Cerebellar nuclear complex (tissue), 1 donor: ENCODE data around the gene MRPL21.
"Not testable (repeated sequence)": the region's sequence is repeated elsewhere in the genome, so short reads cannot be mapped to it uniquely, and the experiment has no call there.

ENCODE experiments used
- DNase-seq, 2 experiments: peaks; one replicate each; lab custom pipeline; 2025; lab: John Stamatoyannopoulos, UW

Gene MRPL21

DNA sequence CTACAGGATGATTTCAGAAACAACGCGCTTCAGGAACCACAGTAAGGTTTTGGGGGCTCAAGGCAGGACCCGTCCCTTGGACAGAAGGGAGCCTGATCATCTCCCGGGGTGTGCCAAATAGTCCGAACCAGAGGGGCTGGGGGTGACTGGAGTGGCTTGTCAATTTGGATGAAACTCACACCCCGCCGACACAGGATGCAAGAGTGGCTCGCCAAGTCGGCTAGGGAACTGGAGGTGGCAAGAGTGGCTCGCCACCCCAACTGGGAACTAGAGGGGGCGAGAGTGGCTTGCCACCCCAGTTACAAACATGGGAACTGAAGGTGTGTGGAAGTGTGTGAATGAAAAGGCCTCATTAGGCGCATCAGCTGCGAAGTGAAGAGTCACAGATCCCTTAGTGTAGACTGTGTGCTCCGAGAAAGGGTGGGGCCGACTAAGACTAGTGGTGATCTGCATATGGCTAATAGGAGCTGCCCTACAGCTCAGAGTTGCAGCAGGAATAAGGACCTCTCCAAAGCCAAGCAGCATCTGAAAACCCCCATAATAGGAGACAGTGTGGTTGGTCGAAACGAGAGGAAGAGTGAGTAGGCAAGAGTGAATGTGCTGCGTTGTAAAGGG, 35.3 kb downstream of the MRPL21 start:
- DNase-seq = no peak

DNA sequence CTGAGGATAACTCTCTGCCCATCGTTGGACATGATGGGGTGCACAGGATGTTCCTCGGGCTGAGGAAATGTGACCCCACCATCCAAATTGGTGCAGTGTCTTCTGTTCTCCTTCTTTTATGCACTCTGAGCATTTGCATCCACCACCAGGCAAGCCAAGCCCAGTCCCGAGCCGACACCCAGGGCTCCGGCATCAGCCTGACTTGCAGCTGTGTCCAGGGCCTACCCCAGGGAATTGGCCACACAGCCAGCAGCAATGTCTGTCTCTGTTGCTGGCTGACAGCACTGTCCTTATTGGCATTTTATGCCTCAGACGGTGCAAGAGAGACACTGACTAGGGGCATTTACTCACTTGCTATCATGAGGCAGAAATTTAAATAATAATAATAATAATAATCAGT, 36.6 kb downstream of the MRPL21 start:
- no peak for DNase-seq

DNA sequence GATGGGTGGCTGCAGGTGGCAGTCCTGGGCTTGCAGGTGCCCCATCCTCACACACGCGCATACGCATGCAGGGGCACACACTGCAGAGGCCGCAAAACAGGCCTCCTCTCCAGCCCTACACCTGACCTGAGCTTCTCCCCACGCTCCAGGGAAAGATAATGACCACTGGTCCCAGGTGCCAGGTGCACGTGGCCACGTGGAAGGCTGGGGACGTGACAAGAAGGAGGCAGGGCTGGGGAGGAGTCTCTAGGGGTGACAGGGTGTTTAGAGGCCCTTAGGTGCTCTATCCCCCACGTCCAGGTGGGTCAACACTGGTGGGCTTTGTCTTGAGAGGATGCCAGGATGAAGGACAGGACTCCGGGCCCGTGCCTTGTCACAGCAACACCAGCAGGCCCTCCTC, 38.4 kb downstream of the MRPL21 start:
- DNase-seq = no peak

DNA sequence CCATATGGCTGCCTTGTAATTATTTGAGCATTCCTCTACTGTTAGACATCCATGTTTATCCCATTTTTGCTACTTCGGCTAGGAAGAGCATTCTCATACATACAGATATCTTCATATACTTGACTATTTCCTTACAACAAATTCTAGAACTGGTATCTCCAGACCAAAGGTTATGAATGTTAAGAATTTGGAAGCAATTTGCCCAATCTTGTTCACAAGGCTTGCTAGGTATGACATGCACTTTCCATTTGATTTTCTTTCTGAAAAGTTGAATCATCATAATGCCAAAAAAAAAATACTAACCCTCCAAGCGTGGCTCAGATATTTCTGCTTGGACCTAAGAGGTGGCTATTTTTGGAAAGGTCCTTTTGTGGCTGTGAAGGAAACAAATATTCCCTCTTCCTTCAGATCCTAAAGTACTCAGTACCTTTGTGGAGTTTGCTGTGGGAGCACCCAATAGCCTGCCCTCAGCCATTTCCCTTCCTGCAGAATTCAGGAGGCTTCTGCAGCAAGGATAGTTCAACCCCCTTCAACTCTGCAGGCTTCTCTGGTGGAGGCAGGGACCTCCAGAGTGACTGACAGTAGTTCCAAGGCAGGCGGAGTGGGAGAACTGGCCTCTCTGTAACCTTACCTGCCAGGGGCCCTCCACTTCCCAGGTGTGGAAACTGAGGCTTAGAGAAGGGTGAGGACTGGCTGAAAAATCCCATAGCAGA, 39.9 kb downstream of the MRPL21 start:
- no peak for DNase-seq

DNA sequence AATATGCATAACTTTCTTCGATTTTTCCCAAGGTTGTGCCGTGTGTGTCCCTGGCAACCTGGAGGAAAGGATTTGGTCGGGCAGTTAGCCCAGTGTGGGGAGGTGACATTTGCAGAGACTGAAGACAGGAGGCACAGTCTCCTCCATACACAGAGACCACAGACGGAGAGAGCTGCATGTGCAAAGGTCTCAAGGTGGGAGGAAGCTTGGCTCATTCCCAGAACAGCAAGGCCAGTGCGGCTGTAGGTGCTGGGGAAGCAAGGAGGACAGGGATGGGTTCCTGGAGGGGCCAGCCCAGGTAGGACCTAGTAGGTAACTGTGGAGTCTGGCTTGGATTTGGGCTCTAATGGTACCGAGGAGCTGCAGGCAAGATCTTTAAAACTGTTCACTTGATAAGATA, 41.2 kb downstream of the MRPL21 start:
- no peak for DNase-seq

DNA sequence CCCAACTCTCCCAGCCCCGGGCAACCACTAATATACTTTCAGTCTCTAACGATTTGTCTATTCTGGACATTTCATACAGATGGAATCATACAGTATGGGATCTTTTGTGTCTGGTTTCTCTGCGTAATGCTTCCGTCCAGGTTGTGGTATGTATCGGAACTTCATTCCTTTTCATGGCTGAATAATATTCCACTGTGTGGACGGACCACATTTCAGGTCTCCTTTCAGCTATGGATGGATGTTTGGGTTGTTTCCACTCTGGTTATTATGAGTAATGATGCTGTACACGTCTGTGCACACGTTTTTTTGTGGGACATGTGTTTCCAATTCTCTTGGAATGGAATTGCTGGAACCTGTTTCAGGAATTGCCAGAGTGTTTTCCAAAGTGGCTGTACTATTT, 44.5 kb downstream of the MRPL21 start:
- no peak for DNase-seq

DNA sequence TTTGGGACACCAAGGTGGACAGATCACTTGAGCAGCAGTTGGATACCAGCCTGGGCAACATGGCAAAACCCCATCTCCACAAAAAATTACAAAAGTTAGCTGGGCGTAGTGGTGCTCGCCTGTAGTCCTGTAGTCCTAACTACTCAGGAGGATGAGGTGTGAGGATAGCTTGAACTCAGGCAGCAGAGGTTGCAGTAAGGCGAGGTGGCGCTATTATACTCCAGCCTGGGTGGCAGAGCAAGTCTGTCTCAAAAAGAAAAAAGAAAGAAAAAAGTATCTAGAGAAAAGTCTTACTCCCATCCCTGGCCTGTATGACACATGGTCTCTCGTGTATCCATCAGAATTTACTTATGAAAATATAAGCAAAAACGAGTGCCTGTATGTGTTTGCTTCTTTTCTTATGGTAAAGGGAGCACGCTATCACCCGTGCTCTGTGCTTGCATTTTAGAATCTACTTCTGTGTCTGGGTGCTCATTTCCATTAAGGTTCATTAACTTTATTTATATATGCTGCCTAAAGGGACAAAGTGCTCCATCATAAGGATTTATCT, 46.5 kb downstream of the MRPL21 start:
- DNase-seq = no peak

DNA sequence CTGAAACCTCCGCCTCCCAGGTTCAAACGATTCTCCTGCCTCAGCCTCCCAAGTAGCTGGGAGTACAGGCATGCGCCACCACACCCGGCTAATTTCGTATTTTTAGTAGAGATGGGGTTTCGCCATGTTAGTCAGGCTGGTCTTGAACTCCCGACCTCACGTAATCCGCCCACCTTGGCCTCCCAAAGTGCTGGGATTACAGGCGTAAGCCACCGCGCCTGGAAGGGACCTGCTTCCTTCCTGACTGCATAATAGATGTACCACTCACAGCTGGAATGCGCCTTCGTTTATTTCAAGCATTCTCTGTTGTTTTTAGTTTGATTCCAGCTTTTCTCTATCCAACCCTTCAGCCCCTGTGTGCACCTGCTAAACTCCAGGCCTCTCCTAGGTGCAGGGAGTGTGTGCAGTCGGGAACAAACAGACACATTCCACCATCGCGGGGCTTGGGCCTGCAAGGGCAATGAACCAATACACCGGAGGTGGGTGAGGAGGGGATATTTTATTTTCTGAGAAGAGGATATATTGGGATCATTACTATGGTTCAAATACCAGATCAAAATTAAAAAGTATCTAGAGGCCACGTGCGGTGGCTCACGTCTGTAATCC, 47.1 kb downstream of the MRPL21 start:
- not testable (repeated sequence) for DNase-seq

DNA sequence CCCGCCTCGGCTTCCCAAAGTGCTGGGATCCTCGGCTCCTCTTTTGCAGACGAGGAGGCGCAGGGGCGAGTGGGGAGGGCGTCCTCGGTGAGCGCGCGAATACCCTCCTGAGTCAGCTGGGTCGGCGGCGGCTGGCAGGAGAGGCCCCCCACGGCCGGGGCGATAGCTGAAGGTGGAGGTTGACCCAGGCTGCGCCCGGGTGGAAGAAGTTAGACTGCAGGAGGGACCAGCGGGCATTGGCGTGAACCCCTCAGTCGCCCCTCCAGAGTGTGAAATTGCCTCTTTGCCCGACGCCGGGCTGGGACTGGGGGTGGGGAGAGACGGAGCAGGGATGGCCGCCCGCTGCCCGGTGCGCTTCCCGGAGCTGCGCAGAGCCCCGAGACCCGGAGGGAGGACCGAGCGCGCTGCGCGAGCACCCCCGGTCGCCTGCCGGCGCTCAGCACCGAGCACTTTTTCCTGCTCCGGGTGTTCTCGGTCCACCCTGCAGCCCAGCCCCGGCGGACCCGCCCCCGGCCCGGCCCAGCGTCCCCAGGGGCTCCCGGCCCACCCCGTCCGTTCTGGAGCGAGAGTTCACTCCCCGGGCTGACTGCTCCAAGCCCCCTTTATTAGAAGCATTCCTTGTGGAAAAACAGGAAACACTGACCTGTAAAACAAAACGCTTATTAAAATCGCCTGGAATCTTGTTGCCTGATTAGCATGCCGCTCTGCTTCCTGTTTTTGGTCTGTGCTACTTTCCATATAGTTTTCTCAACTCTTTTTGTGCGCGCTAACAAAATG, 48.2 kb downstream of the MRPL21 start:
- DNase-seq = no peak

DNA sequence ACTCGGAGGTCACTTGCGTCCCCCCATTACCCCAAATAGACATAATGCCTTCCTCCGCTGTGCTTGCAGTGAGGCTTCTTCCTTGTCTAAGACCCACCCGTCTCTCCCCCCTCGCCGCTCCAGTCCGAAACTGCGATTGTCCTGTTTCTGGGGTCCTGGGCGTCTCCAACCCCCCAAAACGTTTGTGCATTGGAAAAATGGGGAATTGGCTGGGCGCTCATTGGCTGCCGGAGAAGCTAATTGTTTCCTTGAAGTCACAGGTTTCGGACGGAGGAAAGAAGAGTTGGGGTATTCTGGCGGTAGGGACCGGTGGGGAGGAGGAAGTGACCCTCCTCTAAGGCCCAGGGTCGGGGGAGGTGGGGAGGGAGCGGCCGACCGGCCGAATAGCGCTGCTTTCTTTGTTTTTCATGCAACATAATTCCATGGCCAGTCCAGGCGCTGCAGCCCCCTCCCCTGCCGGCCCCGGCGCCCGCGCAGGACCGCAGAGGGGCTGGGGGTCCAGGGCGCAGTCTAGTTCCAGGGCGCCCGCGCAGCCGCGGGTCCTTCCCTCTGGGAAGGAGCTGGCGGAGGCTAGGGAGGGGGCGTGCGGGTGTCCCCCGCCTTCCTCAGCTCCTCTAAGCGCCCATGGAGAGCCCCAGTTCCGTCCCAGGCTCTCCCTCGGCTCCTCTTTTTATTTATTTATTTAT, 49.2 kb downstream of the MRPL21 start:
- no peak for DNase-seq

DNA sequence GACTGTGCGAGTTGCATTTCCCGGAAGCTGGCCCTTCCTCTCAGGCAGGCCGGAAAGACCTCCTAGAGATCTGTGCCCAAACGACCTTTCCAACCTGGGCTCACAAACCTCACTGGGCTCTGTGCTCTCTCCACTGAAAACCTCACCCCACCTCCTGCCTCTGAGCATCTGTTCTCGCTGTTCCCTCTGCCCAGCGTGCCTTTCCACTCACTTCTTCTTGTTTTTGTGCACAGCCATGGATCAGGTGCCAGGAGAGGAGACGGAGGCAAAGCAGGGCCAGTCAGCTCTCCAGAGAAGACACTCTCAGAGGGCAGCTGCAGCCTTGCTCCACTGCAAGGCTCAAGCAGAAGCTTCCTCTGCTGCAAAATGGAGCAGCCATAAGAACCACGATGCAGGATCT, 51.0 kb downstream of the MRPL21 start:
- no peak for DNase-seq

DNA sequence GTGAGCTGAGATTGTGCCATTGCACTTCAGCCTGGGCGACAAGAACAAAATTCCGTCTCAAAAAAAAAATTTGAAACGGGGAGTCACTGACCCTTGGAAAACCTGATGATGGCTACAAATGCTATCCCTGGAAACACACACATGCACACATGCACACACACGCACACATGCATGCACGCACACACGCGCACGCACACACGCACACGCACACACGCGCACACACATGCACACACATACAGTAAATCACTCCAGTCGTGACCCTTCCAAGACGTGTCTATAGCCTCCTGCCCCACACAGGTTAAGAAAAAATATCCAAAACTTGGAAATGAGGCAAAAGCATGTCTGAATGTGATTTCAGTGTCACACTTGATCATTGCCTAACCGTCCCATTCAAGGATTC, 55.2 kb downstream of the MRPL21 start:
- no peak for DNase-seq

DNA sequence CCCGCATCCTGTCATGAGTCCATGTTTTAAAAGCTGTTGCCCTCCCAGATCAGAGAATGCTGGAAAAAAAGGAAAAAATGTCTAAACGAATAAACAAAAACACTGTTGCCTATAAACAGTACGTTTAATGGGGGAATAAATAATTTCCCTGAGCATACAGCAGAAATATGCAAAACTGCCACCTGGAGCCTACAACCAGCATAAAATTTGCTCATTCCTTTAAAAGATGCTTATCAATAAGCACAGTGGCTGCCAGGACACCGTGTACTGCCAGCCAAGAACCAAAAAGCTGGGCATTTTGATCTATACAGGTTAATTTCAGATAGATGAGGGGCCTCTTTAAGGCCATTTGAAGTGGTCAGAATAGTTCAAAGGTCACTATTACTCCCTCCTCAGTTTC, 56.2 kb downstream of the MRPL21 start:
- no peak for DNase-seq

DNA sequence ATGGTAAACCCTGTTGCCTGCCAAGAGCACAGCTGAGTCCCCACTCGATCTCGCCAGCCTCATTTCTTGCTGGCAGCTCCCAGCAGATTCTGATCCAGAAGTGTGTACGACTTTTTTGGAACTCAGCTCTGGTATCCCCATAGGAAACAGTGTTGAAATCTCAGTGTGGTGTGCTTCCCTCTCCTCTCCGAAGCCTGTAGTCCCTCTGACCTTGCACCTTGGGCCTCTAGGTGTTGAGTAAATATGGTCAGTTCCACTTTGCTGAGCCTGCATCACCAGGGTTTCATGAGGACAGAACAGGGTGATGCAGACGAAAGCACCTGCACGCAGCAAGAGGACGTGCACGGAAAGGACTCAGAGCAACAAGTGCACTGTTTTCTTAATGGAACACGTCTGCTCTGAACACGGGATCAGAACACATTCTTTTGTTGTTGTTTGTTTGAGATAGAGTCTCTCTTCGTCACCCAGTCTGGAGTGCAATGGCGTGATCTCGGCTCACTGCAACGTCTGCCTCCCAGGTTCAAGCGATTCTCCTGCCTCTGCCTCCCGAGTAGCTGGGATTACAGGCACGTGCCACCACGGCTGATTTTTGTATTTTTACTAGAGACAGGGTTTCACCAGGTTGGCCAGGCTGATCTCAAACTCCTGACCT, 58.2 kb downstream of the MRPL21 start:
- no peak for DNase-seq

DNA sequence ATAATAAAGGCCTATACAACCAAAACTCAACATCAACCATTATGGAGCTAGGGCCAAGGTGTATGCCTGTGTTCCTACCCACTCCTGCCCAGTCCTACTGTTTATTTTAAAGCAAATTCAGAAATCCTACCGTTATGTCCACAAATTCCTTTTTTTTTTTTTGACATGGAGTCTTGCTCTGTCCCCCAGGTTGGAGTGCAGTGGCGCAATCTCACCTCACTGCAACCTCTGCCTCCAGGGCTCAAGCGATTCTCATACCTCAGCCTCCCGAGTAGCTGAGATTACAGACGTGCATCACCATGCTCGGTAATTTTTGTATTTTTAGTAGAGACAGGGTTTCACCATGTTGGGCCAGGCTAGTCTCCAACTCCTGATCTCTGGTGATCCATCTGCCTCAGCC, 58.8 kb downstream of the MRPL21 start:
- DNase-seq = no peak

DNA sequence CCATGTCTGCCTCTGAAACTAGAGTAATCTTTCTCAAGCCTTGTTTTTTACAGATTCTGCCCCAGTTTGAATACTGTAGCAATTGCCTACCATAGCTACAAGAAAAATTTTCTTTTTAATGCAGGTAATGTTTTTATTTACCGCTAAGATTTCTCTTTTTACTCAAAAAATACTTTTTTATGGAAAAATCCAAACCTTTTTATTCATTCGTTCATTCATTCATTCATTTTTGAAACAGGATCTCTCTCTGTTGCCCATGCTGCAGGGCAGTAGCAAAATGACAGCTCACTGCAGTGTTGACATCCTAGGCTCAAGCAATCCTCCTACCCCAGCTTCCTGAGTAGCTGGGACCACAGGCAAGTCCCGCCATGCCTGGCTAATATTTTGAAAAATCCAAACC, 59.3 kb downstream of the MRPL21 start:
- no peak for DNase-seq

DNA sequence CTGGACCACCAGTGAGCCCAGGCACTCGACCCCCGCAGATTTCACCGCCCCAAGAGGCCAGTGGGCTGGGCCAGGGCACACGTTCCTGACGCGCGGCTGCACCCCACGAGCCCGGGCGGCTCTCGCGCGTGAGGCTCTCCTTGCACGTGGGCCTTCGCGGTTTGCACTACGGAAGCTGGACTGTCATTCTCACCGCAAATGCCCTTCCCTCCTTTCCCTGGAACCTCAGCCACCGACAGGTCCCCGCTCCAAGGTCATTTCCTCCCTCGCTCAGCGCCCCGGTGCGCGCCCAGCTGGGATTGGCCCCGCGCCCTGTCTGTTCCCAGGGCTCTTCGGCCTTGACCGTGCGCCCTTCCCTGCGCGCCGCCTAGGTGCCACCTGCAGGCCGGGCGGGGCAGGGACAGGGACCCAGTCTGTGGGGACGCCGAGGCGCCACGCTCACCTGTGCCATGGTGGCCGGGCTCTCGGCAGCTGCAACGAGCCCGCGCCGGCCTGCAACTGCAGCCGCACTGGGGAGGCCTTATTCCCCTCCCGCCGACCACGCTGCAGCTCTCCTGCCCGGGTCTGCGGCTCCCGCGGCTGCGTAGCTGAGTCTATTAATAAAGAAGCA, 59.8 kb downstream of the MRPL21 start:
- no peak for DNase-seq

DNA sequence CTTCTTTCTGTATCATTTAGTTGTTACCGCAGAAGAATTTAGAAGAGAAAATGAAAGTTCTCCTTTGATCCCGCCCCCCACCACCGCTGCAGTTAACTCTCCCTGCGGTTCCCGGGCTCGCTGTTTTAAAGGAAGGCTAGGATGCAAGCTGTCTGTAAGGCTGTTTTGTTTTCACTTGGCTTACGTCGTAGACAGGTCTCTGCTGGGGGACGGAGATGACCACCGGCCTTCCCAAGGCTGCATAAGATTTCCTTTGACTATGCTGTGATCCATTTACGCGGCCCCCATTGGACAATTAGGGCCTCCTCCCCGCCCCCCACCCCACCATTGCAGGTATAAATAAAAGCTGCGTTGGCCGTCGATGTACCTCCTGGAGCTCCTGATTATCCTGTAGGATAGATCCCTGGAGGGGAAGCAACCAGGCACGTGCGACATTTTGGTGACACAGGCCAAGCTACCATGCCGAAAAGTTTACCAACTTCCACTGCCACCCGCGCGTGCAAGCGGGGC, 60.5 kb downstream of the MRPL21 start:
- no peak for DNase-seq

DNA sequence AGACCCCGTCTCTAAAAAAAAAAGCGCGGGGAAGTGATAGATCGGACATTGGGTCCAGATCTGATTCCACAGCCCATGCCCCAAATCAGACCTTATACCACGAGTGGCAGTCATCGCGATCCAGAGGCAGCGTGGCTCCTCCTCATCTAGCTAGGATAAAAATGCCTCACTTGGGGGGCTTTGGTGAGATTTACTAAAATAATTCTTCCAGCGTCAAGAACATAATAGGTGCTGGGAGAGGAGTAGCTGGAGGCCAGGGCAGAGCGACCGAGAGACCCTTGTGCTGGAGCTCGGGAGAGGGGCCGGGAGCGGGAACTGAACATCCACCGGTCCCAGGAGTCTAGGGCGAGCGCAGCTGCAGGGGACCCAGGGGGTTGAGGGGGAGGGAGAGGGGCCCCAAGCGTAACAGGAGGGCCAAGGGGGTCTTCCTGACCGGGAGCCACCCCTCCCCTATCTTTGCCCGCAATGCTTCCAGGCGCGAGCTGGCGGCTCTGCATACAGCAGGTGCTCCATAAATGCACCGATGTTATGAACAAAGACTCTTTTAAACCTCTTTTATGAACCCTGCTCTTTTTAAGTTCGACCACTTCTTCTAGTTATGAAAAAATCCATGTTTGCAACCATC, 61.1 kb downstream of the MRPL21 start:
- DNase-seq = no peak

DNA sequence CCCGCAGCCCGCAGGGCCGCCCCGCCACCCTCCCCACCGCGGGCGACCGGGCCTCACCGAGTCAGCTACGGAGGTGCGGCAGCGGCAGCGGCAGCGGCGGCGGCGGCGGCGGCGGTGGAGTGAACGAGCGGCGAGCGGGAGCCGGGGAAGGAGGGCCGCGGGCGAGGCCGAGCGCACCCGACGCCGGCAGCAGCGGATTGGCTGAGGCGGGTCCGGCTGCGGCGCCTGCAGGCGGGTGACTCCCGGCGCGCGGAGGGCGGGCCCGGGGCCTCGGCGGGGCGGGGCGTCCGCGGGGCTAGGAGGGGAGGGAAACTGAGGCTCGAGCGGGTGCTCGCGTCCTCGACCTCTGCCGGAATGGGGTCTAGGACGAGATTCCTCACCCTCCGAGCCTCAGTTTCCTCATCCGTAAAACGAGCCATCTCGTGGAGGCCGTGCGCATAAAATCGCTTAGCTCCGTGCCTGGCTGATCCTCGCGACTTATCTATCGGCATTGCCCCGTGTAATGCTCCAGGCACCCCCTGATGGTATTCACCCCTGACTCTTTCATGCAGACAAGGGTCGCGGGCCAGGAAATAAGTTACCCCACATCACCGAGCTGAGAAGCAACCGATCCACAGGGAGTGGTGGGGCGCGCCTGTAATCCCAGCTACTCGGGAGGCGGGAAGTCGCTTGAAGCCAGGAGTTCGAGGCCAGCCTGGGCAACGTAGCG, 61.8 kb downstream of the MRPL21 start, which contains the start of gene CPT1A:
Gene CPT1A (minus strand): TSS at position 199 of the 709 bp plus-strand sequence. CDS start 26,442 bp downstream, outside the sequence.
- no peak for DNase-seq
